HG02870 (cell line): Measurements from ENCODE around the gene EEF1E1.

Source experiments
- ATAC-seq: cut with Tn5 transposase; IDR thresholded peaks from one replicate; pipeline ENCODE4 v1.9.1; 2021; ENCODE audit warnings: mild to moderate bottlenecking, moderate library complexity; ENCODE audit not compliant: unreplicated experiment

Gene EEF1E1

DNA sequence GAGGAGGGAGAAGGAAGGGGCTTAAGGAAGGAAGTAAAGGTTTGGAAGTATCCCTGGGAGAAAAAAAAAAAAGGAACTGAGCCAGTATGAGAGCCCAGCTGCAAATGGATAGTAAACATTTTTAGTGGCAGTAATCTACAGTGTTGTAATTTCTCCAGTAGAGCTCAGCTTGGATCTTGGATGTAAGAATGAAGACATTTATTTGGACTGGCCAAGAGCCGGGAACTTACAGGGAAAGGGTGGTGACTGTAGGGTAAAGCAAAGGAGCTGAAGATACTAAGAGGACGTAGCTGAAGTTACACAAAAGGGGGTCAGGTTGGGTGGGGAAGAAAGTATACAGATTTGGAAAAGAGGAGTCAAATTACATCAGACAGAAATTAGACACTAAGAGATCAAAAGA is 13.5 kb downstream of the EEF1E1 start:
- no peak for ATAC-seq

DNA sequence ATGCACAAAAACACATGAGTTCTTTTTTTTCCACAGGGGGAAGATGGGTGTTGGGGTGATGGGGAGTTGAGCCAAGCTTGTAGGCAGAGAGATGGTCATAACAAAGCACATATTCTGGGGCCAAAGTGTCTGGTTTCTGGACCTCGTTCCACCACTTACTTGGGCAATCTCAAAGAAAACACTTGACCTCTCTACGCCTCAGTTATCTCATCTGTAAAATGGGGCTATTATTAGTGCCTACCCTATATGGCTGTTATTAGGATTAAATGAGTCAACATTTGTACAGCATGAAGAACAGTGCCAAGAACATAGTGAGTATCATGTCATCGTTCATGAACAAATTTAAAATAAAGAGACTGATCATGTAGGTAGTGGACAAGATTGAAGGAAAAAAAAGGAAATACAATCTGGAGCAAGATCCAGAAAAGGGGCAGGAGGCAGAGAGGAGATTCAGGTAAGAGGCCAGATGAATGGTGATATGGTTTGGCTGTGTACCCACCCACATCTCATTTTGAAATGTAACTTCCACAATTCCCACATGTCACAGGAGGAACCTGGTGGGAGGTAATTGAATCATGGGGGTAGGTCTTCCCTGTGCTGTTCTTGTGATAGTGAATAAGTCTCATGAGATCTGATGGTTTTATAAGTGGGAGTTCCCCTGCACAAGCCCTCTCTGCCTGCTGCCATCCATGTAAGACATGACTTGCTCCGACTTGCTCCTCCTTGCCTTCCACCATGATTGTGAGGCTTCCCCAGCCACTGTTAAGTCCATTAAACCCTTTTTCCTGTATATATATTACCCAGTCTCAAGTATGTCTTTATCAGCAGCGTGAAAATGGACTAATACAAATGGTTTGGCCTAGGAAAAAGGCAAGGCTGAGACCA is 14.2 kb downstream of the EEF1E1 start:
- no peak for ATAC-seq

- no peak for ATAC-seq
These were observed 15.5 kb downstream of the EEF1E1 start for GRCh38 chr6:8086755-8087306.

GRCh38 chr6:8085053-8085511 is 17.3 kb downstream of the EEF1E1 start:
- ATAC-seq = no peak

DNA sequence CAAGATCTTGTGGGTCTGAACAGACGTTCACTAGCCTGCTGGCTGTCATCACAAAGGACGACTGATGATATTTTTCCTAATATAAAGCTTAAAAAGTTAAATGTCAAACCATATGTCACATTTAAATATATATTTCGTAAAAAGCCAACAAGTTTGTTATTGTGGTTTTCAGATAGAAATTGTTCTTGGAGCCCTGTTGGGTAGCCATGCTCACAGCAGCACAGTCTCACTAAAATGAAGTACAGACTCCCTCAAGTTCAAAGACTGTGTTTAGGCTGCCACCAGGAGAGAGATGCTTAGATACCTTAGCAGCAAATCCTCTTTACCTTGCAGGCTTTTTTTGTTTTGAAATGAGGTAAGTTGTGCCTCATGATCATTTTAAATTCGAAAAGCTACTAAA is 17.8 kb downstream of the EEF1E1 start:
- ATAC-seq = no peak

GRCh38 chr6:8082954-8083858 is 19.1 kb downstream of the EEF1E1 start:
- no peak for ATAC-seq

DNA sequence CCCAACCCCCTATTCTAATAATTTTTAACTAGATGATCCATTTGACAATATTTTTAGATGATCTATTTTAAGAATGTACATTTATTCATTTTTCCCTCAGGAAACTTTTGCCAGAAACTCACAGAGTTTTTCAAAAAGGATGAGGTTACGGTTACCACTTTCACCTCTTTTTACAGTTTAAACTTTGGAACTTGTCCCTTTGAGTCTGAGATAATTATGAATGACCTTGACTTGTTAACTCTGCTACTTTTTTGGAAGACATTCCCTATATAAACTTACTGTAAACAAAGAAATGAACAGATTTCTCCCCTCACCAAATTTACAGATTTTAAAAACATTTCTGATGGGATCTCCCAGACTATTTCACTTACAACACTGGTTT is 19.8 kb downstream of the EEF1E1 start:
- ATAC-seq = no peak

DNA sequence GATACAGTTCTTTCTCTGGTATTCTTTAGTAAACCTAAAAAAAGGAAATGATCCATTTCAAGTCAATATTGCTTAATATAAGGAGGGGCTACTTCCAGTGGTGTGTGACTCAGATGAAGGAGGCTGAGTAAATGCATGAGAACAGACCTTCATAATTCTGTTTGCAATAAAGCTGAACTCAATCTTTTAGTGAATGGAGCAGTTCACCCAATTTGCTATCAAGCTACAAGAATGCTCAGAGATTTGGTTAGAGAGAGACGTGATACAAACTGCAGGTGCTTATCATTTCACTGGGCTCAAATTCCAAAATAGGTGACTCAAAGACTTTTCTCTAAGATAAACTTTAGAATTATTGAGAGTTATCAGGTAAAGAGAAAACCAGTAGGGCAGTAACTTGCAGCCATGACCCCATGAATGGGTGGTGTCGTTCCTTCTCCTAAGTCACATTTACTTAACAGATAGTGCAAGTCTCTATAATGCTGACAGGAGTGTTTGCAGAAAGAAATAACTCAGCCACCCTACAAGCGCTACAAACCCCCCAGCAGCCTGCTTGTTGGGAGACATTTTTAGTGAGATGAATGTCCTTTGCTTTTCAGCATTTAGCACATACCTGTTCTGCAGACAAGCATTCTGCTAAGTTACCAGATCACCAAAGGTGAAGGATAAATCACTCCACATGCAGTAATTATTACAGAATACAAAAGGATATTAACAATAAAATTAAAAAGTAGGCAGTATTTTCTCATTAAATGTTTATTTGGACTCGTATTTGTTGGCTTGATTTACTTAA is 21.8 kb downstream of the EEF1E1 start:
- no peak for ATAC-seq

DNA sequence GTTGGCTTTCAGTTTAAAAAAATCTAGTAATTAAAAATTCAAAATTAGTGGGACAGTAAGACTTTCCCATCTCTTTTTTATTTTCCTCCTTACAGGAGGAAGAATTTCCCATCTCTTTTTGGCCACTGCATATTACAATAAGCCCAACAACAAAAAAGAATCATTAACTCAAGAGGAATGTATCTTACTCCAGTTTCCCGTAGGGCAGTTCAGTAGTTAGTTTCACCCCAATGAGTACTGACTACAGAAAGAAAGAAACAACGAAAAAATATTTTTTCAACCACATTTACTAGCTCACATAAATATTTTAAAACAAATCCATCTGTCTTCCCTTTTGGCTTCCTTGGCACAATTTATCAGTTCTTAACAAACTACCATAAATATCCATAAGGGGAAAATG is 23.2 kb downstream of the EEF1E1 start:
- ATAC-seq = no peak

- ATAC-seq = no peak
These were observed 24.4 kb downstream of the EEF1E1 start for GRCh38 chr6:8077991-8078390.

GRCh38 chr6:8075704-8076103 is 26.6 kb downstream of the EEF1E1 start:
- ATAC-seq = no peak

- ATAC-seq = no peak
These were observed 27.2 kb downstream of the EEF1E1 start for GRCh38 chr6:8075185-8075584.

GRCh38 chr6:8074213-8074612 is 28.1 kb downstream of the EEF1E1 start:
- ATAC-seq = no peak

DNA sequence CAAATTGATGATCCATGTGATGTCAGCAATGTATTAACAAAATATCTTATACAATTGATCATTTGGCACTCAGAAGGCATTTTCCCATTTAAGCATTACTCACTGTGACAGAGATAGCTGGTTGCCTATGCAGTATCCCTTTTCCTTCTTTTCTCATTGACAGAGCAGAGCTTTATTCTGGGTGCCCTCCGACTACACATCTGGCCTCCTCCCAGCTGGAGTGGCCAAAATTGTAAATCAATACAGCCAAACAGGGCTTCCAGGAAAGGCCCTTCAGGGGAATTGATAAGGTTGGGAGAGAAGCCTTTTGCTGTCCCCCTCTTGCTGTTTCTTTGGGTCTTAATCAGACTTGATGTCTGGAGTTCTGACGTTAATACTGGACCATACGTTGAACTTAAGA is 28.6 kb downstream of the EEF1E1 start:
- ATAC-seq = no peak

DNA sequence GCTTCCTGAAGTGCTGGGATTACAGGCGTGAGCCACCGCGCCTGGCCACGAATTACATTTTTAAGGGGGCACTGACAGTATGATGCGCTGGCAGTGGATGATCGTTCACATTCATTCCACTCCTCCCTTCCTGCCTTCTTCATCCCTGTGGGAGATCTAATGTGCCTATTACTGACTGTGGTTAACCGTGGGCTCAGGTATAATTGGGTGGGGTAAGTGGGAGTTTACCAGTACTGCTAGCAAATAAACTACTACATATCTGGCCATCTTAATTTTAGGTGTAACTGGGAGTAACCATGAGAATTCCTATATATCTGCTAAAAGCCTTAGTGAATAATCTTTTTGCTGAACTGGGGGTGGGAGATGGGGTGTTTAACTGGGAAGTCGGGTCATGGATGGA is 31.6 kb downstream of the EEF1E1 start:
- no peak for ATAC-seq

GRCh38 chr6:8069631-8070284 is 32.6 kb downstream of the EEF1E1 start:
- no peak for ATAC-seq

DNA sequence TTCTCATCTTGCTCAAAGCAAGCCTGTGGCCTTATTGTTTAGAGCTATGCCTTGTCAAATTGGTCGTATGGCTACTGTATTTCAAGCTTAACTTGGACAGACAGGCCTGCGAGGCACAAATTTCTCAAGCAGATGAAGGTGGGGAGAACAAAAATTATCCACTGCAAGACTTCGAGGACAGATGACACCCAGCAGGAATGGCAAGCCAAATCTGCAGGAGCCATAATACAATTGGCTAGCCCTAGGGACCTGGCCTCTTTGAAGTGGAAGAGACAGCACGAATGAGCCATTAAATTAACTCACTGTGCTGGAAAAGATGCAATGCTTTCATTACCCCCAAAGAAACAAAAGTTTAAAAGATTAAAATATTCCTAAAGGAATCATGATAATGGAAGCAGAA is 33.2 kb downstream of the EEF1E1 start:
- no peak for ATAC-seq

- no peak for ATAC-seq
These were observed 36.2 kb downstream of the EEF1E1 start for GRCh38 chr6:8066108-8066507.

DNA sequence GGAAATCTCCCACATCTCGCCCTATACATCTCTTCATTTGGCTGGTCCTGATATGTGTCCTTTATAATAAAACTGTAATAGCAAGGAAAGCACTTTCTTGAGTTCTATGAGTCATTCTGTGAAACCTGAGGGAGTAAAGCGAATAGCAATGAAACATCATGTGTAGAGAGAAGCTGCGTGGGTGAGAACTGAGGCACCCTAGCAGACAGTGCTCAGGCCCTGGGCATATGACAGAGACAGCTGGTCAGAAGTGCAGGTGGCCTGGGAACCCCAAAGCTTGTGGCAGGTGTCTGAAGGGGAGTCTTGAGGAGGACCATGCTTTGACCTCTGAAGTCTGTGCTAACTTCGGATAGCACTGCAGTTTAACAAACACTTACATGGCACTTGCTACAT is 36.8 kb downstream of the EEF1E1 start:
- ATAC-seq = peak; percentile 62
